GM21526 (cell line): ENCODE results near the gene CUL1.
A peak's percentile ranks its signal among the peaks of the same experiment; 100 is the strongest.
"Not testable (repeated sequence)": the region's sequence is repeated elsewhere in the genome, so short reads cannot be mapped to it uniquely, and the experiment has no call there.

Experiments used
- ATAC-seq: cut with Tn5 transposase; IDR thresholded peaks from one replicate; pipeline ENCODE4 v1.9.1; 2021; ENCODE audit warnings: moderate library complexity; ENCODE audit not compliant: unreplicated experiment, low FRiP score

CUL1 gene

GRCh38 chr7:148696787-148697186, 1.9 kb upstream of the CUL1 start:
- no peak for ATAC-seq

DNA sequence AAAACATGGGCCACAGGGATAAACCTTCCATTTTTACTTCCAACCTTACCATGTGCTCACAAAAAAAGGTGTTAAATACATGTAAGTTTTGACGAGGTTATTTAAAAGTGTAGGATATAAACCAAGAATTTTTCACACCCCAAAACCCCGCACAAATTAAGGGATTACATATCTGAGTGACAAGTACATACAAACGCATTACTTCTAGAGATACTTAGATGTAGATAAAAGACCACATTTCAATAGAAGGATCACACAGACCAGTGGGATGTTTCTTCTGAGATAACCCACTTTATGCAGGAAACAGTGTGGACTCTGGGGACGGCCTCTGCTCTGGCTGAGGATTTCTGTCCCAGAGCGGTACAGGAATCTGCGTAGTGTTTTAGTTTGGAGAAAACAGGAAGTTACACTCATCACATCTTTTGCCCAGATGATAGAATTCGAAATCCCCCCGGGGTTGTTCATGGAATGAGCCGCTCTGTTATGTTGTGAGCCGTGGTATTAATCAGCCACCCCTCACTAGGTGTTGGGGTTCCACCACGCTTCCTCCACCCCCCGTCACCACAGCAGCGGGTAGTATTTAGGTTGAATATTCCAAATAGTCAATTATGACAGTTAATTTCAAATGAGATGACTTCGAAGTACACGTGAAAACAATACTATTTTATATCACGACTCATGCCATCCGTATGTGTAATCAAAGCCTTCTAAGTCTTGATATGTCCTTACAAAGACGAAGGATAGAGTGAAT, 1.3 kb upstream of the CUL1 start:
- no peak for ATAC-seq

- peak; percentile 1 for ATAC-seq
These were observed 701 bp upstream of the CUL1 start for GRCh38 chr7:148698007-148698396.

- peak; percentile 35 for ATAC-seq
These were observed 500 bp downstream of the CUL1 start for GRCh38 chr7:148699024-148699781.

GRCh38 chr7:148699782-148700629, 1.3 kb downstream of the CUL1 start:
- no peak for ATAC-seq

GRCh38 chr7:148700661-148701064, 2.0 kb downstream of the CUL1 start:
- ATAC-seq = no peak

GRCh38 chr7:148701414-148701813, 2.7 kb downstream of the CUL1 start:
- no peak for ATAC-seq

DNA sequence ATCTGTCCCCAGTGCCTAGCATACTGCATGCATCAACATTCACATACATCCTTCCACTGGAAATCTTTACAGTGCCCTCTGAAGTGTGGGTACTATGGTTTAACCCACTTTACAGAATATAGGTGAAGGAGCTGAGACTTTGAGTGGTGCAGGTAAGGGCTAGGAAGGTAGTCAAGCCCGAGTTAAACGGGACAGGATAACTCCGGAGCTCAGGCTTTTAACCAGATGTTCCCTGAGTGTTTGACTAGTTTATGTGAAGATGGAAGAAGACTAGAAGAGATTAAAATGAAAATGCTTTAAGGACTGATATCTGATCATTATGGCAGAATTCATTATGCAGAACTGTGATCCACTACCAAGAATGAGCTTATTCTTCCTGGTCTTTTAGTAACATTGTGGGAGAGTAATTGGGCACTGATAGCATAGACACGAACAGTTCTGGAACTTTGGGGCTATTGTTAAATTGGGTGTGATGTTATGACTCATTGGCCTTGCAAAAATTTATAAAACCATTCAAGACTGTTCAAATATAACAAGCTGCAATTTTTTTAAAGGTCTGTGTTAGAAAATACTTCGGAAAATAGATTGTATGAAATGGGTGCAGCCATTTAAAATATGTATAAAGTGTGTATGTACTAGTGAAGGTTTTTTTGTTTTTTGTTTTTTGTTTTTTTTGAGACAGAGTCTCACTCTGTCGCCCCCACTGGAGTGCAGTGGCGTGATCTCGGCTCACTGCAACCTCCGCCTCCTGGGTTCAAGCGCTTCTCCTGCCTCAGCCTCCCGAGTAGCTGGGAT, 4.4 kb downstream of the CUL1 start:
- no peak for ATAC-seq

- not testable (repeated sequence) for ATAC-seq
These were observed 4.9 kb downstream of the CUL1 start for GRCh38 chr7:148703671-148703962.

DNA sequence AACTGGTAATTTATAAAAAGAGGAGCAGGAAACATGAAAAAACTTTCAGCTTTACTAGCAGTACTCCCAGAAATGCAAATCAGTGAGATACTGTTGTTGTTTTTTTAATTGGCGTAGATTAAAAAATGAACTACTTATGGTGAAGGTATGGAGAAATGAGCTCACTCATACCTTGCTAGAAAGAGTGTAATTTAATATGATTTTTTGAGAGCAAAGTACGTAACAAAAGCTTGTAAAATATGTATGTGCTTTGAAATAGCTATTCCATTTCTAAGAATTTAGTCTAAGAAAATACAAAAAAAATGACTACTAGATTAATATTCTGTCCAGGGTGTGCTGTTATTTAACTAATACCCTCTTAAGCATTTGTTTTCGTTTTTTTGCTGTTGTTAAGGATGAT, 5.5 kb downstream of the CUL1 start:
- ATAC-seq = no peak

DNA sequence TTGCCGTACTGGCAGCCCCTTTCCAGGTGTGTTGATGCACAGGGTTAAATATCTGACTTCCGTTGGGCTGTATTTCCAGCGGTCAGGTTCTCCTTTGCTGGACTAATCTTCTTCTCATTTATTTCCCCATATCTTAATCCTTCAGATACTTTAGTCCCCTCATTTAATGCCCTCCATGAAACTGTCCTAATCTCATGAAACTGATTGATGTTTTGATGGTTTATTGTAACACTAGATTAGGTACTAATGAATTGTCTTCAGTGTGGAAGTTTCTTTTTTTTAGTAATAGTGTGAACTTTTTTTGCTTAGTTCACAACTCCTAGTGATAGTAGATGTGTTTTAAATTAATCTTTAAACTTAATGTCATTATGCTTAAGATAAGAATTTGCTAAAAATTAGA, 6.3 kb downstream of the CUL1 start:
- ATAC-seq = no peak

- ATAC-seq = no peak
These were observed 7.7 kb downstream of the CUL1 start for GRCh38 chr7:148706368-148706767.

GRCh38 chr7:148708026-148708885, 9.6 kb downstream of the CUL1 start:
- no peak for ATAC-seq

- ATAC-seq = no peak
These were observed 10.3 kb downstream of the CUL1 start for GRCh38 chr7:148709014-148709413.

DNA sequence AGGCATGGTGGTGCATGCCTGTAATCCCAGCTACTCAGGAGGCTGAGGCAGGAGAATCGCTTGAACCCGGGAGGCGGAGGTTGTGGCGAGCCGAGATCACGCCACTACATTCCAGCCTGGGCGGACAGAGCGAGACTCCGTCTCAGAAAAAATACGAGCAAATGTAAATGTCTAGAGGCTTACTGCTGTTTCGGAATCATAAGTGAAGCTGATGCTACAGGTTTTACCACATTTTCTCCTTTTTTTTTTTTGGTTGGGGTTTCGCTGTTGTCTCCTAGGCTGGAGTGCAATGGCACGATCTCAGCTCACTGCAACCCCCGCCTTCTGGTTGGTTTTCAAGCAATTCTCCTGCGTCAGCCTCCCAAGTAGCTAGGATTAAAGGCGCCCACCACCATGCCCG, 11.7 kb downstream of the CUL1 start:
- ATAC-seq = not testable (repeated sequence)

- no peak for ATAC-seq
These were observed 12.7 kb downstream of the CUL1 start for GRCh38 chr7:148711191-148712102.

- ATAC-seq = peak; percentile 57
These were observed 14.1 kb downstream of the CUL1 start for GRCh38 chr7:148712678-148713329.

- no peak for ATAC-seq
These were observed 15.8 kb downstream of the CUL1 start for GRCh38 chr7:148714498-148714897.
